Measurements from ENCODE around the gene INA.
A peak's percentile ranks its signal among the peaks of the same experiment; 100 is the strongest.

DNA sequence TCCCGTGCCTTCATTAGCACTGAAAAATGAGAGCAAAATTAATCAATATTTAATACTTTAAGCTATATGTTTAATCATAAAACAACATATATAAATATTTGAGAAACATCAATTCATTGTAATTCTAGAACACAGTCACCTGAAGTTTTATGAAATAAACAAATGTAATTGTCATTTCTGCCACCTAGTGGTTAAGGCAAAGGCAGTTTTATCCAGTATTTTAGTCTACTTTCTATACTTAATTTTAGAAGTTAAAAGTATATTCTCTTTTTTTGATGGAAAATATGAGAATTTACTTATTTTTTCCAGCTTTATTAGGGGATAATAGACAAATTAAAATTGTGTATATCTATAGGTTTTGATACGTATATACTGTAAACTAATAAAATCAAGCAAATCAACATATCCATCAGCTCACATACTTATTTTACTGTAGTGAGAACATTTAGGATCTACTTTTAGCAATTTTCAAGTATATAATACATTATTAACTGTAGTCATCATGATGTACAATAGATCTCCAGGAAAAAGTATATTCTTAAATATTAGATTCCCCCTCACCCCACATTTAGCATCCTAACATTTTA lies 57.1 kb downstream of the INA start:
- TF ChIP-seq POLR2A (IDR thresholded peaks at IDR 0.05) (no peak), EP300 (IDR thresholded peaks at IDR 0.05) (no peak), POLR2AphosphoS5 (IDR thresholded peaks at IDR 0.05) (no peak)
- TF ChIP-seq, protein P1, sequence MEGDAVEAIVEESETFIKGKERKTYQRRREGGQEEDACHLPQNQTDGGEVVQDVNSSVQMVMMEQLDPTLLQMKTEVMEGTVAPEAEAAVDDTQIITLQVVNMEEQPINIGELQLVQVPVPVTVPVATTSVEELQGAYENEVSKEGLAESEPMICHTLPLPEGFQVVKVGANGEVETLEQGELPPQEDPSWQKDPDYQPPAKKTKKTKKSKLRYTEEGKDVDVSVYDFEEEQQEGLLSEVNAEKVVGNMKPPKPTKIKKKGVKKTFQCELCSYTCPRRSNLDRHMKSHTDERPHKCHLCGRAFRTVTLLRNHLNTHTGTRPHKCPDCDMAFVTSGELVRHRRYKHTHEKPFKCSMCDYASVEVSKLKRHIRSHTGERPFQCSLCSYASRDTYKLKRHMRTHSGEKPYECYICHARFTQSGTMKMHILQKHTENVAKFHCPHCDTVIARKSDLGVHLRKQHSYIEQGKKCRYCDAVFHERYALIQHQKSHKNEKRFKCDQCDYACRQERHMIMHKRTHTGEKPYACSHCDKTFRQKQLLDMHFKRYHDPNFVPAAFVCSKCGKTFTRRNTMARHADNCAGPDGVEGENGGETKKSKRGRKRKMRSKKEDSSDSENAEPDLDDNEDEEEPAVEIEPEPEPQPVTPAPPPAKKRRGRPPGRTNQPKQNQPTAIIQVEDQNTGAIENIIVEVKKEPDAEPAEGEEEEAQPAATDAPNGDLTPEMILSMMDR (IDR thresholded peaks at IDR 0.05): peak in 5 of 6 experiments; percentile 21 to 42 (median 32)
